GM04503 (cell line): ENCODE data around the gene RNF220.
A peak's percentile ranks its signal among the peaks of the same experiment; 100 is the strongest.

ENCODE experiments used
- DNase-seq: peaks from one replicate; pipeline ENCODE4 v3.0.0-alpha.2; 2012; ENCODE audit warnings: low read depth

Gene RNF220

GRCh38 chr1:44407430-44408211 lies 2.6 kb downstream of the RNF220 start:
- no peak for DNase-seq

GRCh38 chr1:44408212-44408582 lies 3.1 kb downstream of the RNF220 start:
- no peak for DNase-seq

- DNase-seq = no peak
These were observed 3.9 kb downstream of the RNF220 start for GRCh38 chr1:44408632-44409602.

- no peak for DNase-seq
These were observed 4.7 kb downstream of the RNF220 start for GRCh38 chr1:44409757-44410156.

GRCh38 chr1:44411861-44412260 lies 6.8 kb downstream of the RNF220 start:
- no peak for DNase-seq

GRCh38 chr1:44412601-44413000 lies 7.5 kb downstream of the RNF220 start:
- no peak for DNase-seq

GRCh38 chr1:44413740-44414139 lies 8.7 kb downstream of the RNF220 start:
- DNase-seq = no peak

- DNase-seq = no peak
These were observed 10.0 kb downstream of the RNF220 start for GRCh38 chr1:44415013-44415412.

- no peak for DNase-seq
These were observed 11.4 kb downstream of the RNF220 start for GRCh38 chr1:44416408-44416807.

GRCh38 chr1:44417351-44418021 lies 12.4 kb downstream of the RNF220 start:
- no peak for DNase-seq

- no peak for DNase-seq
These were observed 13.1 kb downstream of the RNF220 start for GRCh38 chr1:44418022-44418673.

- no peak for DNase-seq
These were observed 14.8 kb downstream of the RNF220 start for GRCh38 chr1:44419901-44420300.

GRCh38 chr1:44420535-44420934 lies 15.5 kb downstream of the RNF220 start:
- no peak for DNase-seq

- no peak for DNase-seq
These were observed 16.4 kb downstream of the RNF220 start for GRCh38 chr1:44421446-44421884.

GRCh38 chr1:44422161-44422560 lies 17.1 kb downstream of the RNF220 start:
- no peak for DNase-seq

- DNase-seq = peak; percentile 28
These were observed 18.8 kb downstream of the RNF220 start for GRCh38 chr1:44423591-44424537.

- DNase-seq = no peak
These were observed 19.7 kb downstream of the RNF220 start for GRCh38 chr1:44424747-44425146.

- no peak for DNase-seq
These were observed 20.5 kb downstream of the RNF220 start for GRCh38 chr1:44425341-44426082.

- DNase-seq = no peak
These were observed 26.8 kb downstream of the RNF220 start for GRCh38 chr1:44431861-44432260.

GRCh38 chr1:44433209-44433608 lies 28.2 kb downstream of the RNF220 start:
- DNase-seq = no peak
